Stimulated activated CD4-positive, alpha-beta T cell treated with anti-CD3 and anti-CD28 coated beads, Interleukin-12 subunit alpha, Interleukin-12 subunit beta, amount 100 ng/mL, for 24 hours (primary cell): ENCODE results near the gene PDX1.
A peak's percentile ranks its signal among the peaks of the same experiment; 100 is the strongest.
"Not testable (repeated sequence)": the region's sequence is repeated elsewhere in the genome, so short reads cannot be mapped to it uniquely, and the experiment has no call there.

Source experiments
- DNase-seq, 2 experiments: peaks; one replicate each; pipeline ENCODE4 v3.0.0-alpha.2; 2020; ENCODE audit warnings: low read depth in 2 of 2

PDX1 gene

GRCh38 chr13:27956576-27957300 is 36.9 kb downstream of the PDX1 start:
- DNase-seq: no peak

DNA sequence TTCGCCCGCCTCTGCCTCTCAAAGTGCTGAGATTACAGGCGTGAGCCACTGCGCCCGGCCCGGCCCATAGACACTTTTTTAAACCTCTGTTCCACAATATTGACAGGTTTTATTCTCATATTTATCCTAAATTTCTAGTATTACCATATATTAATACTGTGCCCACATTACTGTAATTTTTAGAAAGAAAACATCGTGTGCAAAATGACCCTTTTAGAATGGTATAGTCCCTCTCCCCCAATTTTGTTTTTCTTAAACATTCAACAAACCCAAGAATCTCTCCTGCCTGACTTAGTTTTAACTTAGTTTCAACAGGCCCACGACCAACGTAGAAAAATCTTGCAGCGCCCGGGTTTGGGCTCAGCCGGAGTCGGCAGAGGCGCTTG is 40.2 kb downstream of the PDX1 start:
- no peak for DNase-seq

- DNase-seq: peak in 1 of 2 experiments; percentile 35
Observed at GRCh38 chr13:27960362-27961226, 40.8 kb downstream of the PDX1 start.

DNA sequence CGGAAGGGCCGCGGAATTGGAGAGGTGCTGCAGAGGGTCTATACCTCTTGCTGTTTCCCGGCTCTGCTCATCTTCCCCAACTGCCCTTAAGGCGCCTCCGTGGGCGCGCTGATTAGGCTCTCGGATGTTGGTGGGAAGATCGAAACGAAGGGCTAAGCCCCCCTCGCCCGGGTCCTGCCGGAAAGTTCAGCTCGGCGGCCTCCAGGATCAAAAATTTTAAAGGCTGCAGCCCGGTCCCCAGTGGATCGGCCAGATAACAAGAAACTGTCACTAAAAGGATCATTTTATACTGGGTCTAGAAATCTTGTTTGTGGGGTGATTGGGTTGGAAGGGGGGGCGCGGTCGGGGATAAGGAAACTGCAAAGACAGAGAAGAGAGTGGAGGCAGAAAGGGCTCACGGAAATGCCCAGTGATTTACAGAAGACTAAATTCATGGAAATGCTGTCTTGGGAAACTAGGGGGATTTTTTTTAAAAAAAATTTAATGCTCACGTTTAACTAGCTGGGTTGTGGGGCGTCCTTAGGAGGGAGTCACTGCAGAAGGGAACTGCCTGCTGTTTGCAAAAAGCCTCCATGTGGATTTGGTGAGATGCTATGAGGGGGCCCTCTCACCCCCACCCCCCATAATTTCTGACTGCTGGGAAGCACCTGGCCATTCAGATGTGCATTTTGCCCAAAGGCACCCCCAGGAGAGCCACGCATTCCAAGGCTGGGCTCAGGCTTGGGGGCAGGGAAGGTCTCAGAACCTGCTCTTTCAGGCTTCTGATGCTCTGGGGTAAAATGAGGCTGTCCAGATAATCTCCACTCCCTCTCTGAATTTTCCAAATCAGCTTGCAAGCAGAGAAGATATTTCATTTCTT is 41.7 kb downstream of the PDX1 start:
- no peak for DNase-seq

DNA sequence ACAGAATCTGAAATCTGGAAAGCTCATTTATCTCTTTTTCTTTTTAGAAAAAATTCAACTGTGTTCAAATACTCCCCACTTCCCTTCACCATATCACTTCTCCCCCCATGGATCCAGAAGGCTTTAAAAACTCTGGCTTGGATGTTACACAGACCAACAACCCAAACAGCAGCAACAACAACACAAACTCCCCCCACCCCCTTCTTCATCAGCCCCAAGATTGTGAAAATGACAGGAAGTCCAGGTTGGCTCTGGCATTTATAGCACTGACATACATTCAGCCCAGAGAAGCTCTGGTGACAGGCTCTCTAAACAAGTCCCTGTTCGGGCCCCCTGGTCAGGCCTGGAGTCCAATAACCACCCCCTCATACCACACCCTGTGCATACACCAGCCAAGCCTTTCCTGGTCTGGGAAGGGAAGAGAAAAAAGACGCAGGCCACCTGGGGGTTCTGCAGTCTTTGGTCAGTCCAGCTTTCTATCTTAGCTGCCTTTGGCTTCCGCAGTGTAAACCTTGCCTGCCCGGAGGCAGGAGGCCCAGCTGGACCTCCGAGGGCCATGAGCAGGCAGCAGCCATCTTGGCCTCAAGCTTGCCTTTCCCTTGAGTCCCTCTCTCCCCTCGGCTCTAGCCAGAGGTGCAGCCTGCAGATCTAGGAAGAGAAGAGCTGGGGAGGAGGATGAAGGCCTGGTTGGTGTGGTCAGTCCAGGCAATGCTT is 42.5 kb downstream of the PDX1 start:
- no peak for DNase-seq

DNA sequence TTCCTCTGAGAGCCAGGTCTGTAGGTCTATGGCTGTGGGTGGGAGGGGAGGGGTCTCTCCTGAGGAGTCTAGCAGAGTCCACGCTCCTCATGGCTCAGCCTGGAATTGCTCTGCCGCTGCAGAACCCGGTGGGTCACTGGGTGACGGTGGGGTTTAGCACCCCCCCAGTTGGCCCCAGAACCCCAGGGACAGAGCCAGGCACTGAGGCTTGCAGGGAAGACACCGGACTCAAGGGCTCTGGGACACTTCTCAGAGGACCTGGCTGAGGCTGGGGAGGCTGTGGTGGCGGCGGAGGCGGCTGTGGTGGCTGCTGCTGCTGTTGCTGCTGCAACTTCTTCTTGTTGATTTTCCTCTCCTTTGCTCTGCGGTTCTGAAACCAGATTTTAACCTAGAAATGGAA is 43.2 kb downstream of the PDX1 start:
- no peak for DNase-seq

GRCh38 chr13:27963491-27963890 is 43.7 kb downstream of the PDX1 start:
- no peak for DNase-seq

GRCh38 chr13:27964206-27964605 is 44.4 kb downstream of the PDX1 start:
- not testable (repeated sequence) for DNase-seq

GRCh38 chr13:27964741-27965323 is 45.0 kb downstream of the PDX1 start:
- no peak for DNase-seq

DNA sequence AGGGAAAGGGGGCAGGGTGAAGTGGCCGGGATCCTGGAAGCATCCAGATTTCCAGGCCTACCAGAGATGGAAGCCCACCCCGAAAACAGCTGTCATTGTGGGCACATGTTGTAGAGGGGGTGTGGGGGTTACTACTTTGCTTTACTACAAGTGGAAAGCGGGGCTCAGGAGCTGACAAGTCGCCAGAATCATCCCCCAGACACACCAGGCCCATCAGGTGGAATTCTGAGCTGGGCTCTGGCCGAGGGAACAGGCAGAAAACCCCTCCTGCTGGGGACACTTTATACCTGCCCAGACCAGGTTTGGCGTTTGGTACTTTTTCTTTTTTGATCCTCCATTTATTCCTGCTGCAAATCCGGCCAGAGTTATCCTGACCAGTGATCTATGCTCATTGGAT is 45.5 kb downstream of the PDX1 start:
- no peak for DNase-seq

GRCh38 chr13:27965740-27966640 is 46.2 kb downstream of the PDX1 start:
- no peak for DNase-seq

- DNase-seq: no peak
Observed at GRCh38 chr13:27966641-27967202, 46.9 kb downstream of the PDX1 start.

GRCh38 chr13:27967203-27967735 is 47.5 kb downstream of the PDX1 start:
- DNase-seq: no peak

DNA sequence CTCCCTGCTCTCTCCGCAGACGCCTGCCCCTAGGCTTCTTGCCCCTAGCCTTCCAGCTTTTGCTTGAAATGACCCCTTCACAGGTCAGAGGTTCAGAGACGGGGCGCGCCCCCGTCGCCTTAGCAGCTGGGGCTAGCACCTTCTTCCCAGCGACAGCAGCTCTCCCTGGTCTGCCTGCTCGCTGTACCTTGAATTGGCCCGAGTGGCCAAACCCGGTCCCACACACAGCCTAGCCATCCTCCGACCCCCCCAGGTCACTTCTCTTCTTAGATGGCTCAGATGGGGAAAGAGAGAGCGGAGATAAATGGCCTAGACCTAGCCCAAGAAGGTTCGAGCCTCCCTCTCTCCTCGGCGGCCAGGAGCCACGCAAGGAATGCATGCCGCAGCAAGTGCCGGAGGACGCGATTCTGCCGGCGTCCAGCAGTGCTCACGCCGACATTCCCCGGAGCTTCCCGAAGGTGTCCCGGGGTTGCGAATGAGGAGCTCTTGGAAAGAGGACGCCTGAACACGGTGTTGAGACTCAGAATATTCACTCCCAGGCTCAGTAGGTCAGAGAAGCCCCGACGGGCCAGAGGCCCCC is 48.0 kb downstream of the PDX1 start:
- DNase-seq: no peak

DNA sequence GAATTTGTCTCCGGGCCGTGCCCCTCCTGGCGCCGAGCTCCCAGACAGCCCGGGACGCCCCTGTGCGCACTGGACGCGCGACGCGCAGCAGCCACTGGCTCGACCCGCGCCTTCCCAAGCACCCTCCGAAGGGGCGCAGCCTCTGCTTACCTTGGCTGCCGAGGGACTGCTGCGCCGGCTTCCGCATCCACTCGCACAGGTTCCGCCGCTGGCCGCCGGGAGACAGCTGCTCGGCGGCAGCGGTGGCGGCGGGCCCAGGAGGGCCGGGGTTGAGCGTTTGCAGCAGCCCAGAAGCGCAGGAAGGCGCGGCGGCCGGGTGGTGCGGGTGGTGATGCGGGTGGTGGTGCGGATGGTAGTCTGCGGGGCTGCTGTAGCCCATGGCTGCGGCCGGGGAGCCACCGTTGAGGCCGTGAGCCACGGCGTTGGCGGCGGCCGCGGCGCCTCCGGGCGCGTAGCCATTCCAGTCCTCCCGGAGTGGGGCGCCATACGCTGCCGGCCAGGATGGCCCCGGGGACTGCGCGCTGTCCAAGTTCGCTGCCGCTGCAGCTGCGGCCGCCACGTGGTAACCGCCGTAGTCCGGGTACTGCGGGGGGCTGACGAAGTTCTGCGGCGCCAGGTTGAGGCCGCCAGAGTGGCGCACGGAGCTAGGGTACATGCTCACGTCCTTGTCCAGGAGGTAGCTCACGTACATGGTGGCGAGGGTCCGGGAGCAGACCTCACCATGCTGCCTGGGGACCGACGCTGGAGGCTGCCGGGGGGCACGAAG is 48.7 kb downstream of the PDX1 start:
- DNase-seq: no peak

- no peak for DNase-seq
Observed at GRCh38 chr13:27969082-27969865, 49.5 kb downstream of the PDX1 start, which contains the start of gene CDX2. Gene CDX2 (minus strand): TSS chr13:27969315. CDS start chr13:27969006, 309 bp downstream.

DNA sequence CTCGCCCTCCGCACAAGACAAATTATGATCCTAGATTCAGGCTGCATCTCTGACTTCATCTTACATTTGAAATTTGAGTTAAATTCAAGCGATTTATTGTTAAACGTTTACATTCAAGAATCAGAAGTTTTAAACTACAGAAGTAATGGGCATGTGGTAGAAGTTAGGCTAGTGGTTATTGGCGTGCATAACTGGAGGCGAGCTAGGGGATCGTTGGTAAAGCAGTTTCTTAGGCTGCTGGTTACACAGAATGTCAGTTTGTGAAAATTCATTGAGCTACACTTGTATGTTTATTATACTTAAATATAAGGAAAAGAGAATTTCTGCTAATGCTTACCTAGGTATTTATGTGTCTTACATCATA is 50.0 kb downstream of the PDX1 start:
- no peak for DNase-seq
